ENCODE results near the gene KLHL6. TPM values are rescaled to one million over a fixed set of nuclear protein-coding genes. Genes with fewer than 3 reads are reported as not detected.
A peak's percentile ranks its signal among the peaks of the same experiment; 100 is the strongest.

KLHL6 gene
- total RNA-seq, 1 experiment from 2014 or later = not detected

- Histone ChIP-seq H3K4me1 (ENCODE audit: insufficient read depth, low read length) (no peaks in the 10 kb centered on the region), H2BK5ac (ENCODE audit: insufficient read length, low read length) (no peak overlapping the region), H3K56ac (ENCODE audit: insufficient read length, low read depth, low read length) (no peak overlapping the region), H2AK5ac (ENCODE audit: insufficient read length, low read length) (no peak overlapping the region), H3K27ac (ENCODE audit: insufficient read length, low read depth, low read length) (no peak overlapping the region), H3K79me2 (ENCODE audit: insufficient read depth, low read length) (peaks cover 2% of the 10 kb centered on the region; the same call in 1 of the 2 replicates), H3K23ac (ENCODE audit: insufficient read length, low read depth, low read length) (no peak overlapping the region), H2BK20ac (ENCODE audit: low read depth, low read length, poor library complexity, severe bottlenecking) (no peak overlapping the region), H3K18ac (ENCODE audit: insufficient read length, low read depth, low read length) (no peak overlapping the region), H3K14ac (ENCODE audit: insufficient read depth, low read length) (no peak overlapping the region), H3K27me3 (ENCODE audit: insufficient read depth, low read length) (no peaks in the 10 kb centered on the region), H4K5ac (ENCODE audit: insufficient read length, low read depth, low read length) (no peak overlapping the region), H4K91ac (ENCODE audit: insufficient read length, low read depth, low read length) (no peak overlapping the region), H2BK15ac (ENCODE audit: low read depth, low read length) (no peak overlapping the region), H3K79me1 (ENCODE audit: insufficient read depth, low read depth, low read length, poor library complexity, severe bottlenecking) (no peaks in the 10 kb centered on the region), H3K4me2 (ENCODE audit: insufficient read depth, insufficient read length, low read length) (peak overlapping the region; percentile 78), H4K8ac (replicated peaks; ENCODE audit: insufficient read length, low read depth, low read length) (no peak overlapping the region), H3K23me2 (ENCODE audit: insufficient read length, low read depth, low read length, poor library complexity, severe bottlenecking) (peaks cover 3% of the 10 kb centered on the region), H3K9ac (ENCODE audit: extremely low read depth, insufficient read length, low read length) (peak overlapping the region; percentile 56), H3K4ac (ENCODE audit: low read depth, low read length) (no peak overlapping the region), H3K9me3 (ENCODE audit: control insufficient read depth, low read depth, low read length) (no peaks in the 10 kb centered on the region), H4K20me1 (ENCODE audit: control insufficient read depth, insufficient read depth, insufficient read length) (no peaks in the 10 kb centered on the region), H2BK12ac (ENCODE audit: insufficient read length, low read depth, low read length) (no peak overlapping the region), H3T11ph (ENCODE audit: low read length) (no peak overlapping the region), H2BK120ac (ENCODE audit: low read depth, low read length, poor library complexity, severe bottlenecking) (no peak overlapping the region), H2AFZ (ENCODE audit: low read length) (no peak overlapping the region)
- Mint-ChIP-seq H3K27me3 (ENCODE audit: low read depth) (no peaks in the 10 kb centered on the region), H3K4me3 (peak overlapping the region; percentile 98), H3K27ac (peak overlapping the region in 1 of 3 experiments; percentile 95; a peak in 4 of 7 replicates), H3K4me1 (peaks cover 14 to 20% of the 10 kb centered on the region in 2 experiments), H3K9me3 (peaks cover 20 to 22% of the 10 kb centered on the region in 2 experiments), H3K36me3 (ENCODE audit: insufficient read depth in 1 of 3, low read depth in 3 of 3) (peaks cover 5 to 17% (median 12%) of the 10 kb centered on the region in 3 experiments; a peak in 6 of 7 replicates)
- WGBS (ENCODE audit: extremely low coverage, insufficient read length, low lambda C conversion rate) = 100% methylated on average over 2 of the region's 2 CpGs
- TF ChIP-seq CTCF (conservative IDR thresholded peaks at IDR 0.05) = no peak
- DNase-seq = no peak
Observed at GRCh38 chr3:183446838-183447205, 108.7 kb downstream of the KLHL6 start.

All from H9 (cell line).